ENCODE results near the gene NCMAP. TPM values are rescaled to one million over a fixed set of nuclear protein-coding genes. Genes with fewer than 3 reads are reported as not detected.

Gene NCMAP
- total and polyA plus RNA-seq, 2 of the 8 experiments (the other 6 are each of a cell fraction or from before 2014, with no cell fraction given): 0.21 to 0.39 TPM

- TF ChIP-seq, protein P1, sequence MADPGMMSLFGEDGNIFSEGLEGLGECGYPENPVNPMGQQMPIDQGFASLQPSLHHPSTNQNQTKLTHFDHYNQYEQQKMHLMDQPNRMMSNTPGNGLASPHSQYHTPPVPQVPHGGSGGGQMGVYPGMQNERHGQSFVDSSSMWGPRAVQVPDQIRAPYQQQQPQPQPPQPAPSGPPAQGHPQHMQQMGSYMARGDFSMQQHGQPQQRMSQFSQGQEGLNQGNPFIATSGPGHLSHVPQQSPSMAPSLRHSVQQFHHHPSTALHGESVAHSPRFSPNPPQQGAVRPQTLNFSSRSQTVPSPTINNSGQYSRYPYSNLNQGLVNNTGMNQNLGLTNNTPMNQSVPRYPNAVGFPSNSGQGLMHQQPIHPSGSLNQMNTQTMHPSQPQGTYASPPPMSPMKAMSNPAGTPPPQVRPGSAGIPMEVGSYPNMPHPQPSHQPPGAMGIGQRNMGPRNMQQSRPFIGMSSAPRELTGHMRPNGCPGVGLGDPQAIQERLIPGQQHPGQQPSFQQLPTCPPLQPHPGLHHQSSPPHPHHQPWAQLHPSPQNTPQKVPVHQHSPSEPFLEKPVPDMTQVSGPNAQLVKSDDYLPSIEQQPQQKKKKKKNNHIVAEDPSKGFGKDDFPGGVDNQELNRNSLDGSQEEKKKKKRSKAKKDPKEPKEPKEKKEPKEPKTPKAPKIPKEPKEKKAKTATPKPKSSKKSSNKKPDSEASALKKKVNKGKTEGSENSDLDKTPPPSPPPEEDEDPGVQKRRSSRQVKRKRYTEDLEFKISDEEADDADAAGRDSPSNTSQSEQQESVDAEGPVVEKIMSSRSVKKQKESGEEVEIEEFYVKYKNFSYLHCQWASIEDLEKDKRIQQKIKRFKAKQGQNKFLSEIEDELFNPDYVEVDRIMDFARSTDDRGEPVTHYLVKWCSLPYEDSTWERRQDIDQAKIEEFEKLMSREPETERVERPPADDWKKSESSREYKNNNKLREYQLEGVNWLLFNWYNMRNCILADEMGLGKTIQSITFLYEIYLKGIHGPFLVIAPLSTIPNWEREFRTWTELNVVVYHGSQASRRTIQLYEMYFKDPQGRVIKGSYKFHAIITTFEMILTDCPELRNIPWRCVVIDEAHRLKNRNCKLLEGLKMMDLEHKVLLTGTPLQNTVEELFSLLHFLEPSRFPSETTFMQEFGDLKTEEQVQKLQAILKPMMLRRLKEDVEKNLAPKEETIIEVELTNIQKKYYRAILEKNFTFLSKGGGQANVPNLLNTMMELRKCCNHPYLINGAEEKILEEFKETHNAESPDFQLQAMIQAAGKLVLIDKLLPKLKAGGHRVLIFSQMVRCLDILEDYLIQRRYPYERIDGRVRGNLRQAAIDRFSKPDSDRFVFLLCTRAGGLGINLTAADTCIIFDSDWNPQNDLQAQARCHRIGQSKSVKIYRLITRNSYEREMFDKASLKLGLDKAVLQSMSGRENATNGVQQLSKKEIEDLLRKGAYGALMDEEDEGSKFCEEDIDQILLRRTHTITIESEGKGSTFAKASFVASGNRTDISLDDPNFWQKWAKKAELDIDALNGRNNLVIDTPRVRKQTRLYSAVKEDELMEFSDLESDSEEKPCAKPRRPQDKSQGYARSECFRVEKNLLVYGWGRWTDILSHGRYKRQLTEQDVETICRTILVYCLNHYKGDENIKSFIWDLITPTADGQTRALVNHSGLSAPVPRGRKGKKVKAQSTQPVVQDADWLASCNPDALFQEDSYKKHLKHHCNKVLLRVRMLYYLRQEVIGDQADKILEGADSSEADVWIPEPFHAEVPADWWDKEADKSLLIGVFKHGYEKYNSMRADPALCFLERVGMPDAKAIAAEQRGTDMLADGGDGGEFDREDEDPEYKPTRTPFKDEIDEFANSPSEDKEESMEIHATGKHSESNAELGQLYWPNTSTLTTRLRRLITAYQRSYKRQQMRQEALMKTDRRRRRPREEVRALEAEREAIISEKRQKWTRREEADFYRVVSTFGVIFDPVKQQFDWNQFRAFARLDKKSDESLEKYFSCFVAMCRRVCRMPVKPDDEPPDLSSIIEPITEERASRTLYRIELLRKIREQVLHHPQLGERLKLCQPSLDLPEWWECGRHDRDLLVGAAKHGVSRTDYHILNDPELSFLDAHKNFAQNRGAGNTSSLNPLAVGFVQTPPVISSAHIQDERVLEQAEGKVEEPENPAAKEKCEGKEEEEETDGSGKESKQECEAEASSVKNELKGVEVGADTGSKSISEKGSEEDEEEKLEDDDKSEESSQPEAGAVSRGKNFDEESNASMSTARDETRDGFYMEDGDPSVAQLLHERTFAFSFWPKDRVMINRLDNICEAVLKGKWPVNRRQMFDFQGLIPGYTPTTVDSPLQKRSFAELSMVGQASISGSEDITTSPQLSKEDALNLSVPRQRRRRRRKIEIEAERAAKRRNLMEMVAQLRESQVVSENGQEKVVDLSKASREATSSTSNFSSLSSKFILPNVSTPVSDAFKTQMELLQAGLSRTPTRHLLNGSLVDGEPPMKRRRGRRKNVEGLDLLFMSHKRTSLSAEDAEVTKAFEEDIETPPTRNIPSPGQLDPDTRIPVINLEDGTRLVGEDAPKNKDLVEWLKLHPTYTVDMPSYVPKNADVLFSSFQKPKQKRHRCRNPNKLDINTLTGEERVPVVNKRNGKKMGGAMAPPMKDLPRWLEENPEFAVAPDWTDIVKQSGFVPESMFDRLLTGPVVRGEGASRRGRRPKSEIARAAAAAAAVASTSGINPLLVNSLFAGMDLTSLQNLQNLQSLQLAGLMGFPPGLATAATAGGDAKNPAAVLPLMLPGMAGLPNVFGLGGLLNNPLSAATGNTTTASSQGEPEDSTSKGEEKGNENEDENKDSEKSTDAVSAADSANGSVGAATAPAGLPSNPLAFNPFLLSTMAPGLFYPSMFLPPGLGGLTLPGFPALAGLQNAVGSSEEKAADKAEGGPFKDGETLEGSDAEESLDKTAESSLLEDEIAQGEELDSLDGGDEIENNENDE (IDR thresholded peaks at IDR 0.05; ENCODE audit: insufficient replicate concordance, low read length): no peak
These were observed 518 bp downstream of the NCMAP start (continued) for GRCh38 chr1:24556414-24556795.

All from H1 (cell line).